Muscle of leg (tissue), 11 donors: Measurements from ENCODE around the gene ATP5MG. TPM values are rescaled to one million over a fixed set of nuclear protein-coding genes. Genes with fewer than 3 reads are reported as not detected.

Experiments
- DNase-seq: peaks from one replicate; pipeline ENCODE4 v3.0.0; 2013
- H3K27ac ChIP-seq: one replicate; pipeline ENCODE4 v1.5.1; 2013; ENCODE audit warnings: mild to moderate bottlenecking, low read length, control low read depth
- H3K27me3 ChIP-seq: one replicate; pipeline ENCODE4 v1.6.1; 2013; ENCODE audit warnings: low read length; ENCODE audit not compliant: control insufficient read depth, insufficient read depth
- H3K36me3 ChIP-seq: one replicate; pipeline ENCODE4 v1.6.1; 2013; ENCODE audit warnings: low read length; ENCODE audit not compliant: control insufficient read depth, insufficient read depth
- H3K4me1 ChIP-seq: one replicate; pipeline ENCODE4 v1.6.1; 2013; ENCODE audit warnings: low read length; ENCODE audit not compliant: control insufficient read depth, insufficient read depth
- H3K4me3 ChIP-seq: one replicate; pipeline ENCODE4 v1.5.1; 2013; ENCODE audit warnings: low read length, control low read depth
- H3K9me3 ChIP-seq: replicated peaks from 2 replicates; pipeline ENCODE4 v1.6.1; 2013; ENCODE audit warnings: low read depth, low read length; ENCODE audit not compliant: control insufficient read depth
- WGBS: methylation state at CpG from one replicate; pipeline ENCODE4 v1.1.5; 2013; ENCODE audit warnings: missing lambda C conversion rate; ENCODE audit not compliant: insufficient coverage; 5-methylcytosine and 5-hydroxymethylcytosine counted together
- polyA plus RNA-seq, 8 donors: library from polyadenylated mRNA; unstranded; fragments of 120-200 nt; gene quantifications; one replicate each; pipeline versions ENCODE4 v1.2.1 to v1.2.3, GENCODE V29; 2013; ENCODE audit warnings: inconsistent platforms in 1 of 8, low replicate concordance in 1 of 8; ENCODE audit not compliant: insufficient read length in 8 of 8, insufficient read depth in 1 of 8
- total RNA-seq: library from RNA; stranded (reverse); fragments of 120-200 nt; gene quantifications from one replicate; pipeline ENCODE4 v1.2.4, GENCODE V29; 2013

ATP5MG gene
- total and polyA plus RNA-seq, 9 donors, result 256 to 442 (median 417) TPM

- WGBS, result no CpG with 5 or more reads among the region's 5 CpGs
Observed at GRCh38 chr11:118418766-118419165, 17.4 kb downstream of the ATP5MG start.

GRCh38 chr11:118427707-118428106 is 26.3 kb downstream of the ATP5MG start:
- DNase-seq, result no peak
- Histone ChIP-seq H3K4me1 (no peaks in the 10 kb centered on the region), H3K4me3 (no peak overlapping the region), H3K27ac (no peak overlapping the region), H3K9me3 (no peaks in the 10 kb centered on the region), H3K27me3 (no peaks in the 10 kb centered on the region), H3K36me3 (no peaks in the 10 kb centered on the region)
- 0% methylated on average over 1 of the region's 1 CpG for WGBS

More at GRCh38 chr11:118418766-118419165, 17.4 kb downstream of the ATP5MG start:
- Histone ChIP-seq H3K36me3 (no peaks in the 10 kb centered on the region), H3K9me3 (no peaks in the 10 kb centered on the region), H3K27ac (no peak overlapping the region), H3K4me1 (no peaks in the 10 kb centered on the region), H3K4me3 (no peak overlapping the region), H3K27me3 (no peaks in the 10 kb centered on the region)
- DNase-seq, result no peak

GRCh38 chr11:118430956-118431355 is 29.6 kb downstream of the ATP5MG start:
- no peaks in the 10 kb centered on the region for H3K9me3 ChIP-seq
- H3K27me3 ChIP-seq, result no peaks in the 10 kb centered on the region
- H3K27ac ChIP-seq, result no peak overlapping the region
- no peaks in the 10 kb centered on the region for H3K36me3 ChIP-seq
- H3K4me3 ChIP-seq, result no peak overlapping the region
- H3K4me1 ChIP-seq, result peaks cover 11% of the 10 kb centered on the region
- no CpG with 5 or more reads among the region's 2 CpGs for WGBS
- DNase-seq, result no peak

GRCh38 chr11:118434123-118434552 is 32.7 kb downstream of the ATP5MG start:
- Histone ChIP-seq H3K4me1 (peaks cover 24% of the 10 kb centered on the region), H3K9me3 (no peaks in the 10 kb centered on the region), H3K4me3 (peak overlapping the region; percentile 60), H3K27ac (no peak overlapping the region), H3K36me3 (no peaks in the 10 kb centered on the region), H3K27me3 (no peaks in the 10 kb centered on the region)
- DNase-seq, result no peak
- 0% methylated on average over 3 of the region's 9 CpGs for WGBS

- peak overlapping the region; percentile 80 for H3K27ac ChIP-seq
- H3K4me1 ChIP-seq, result peaks cover 24% of the 10 kb centered on the region
- no peaks in the 10 kb centered on the region for H3K27me3 ChIP-seq
Observed at GRCh38 chr11:118434553-118435289, 33.3 kb downstream of the ATP5MG start.

GRCh38 chr11:118435290-118435892 is 34.0 kb downstream of the ATP5MG start:
- peaks cover 24% of the 10 kb centered on the region for H3K4me1 ChIP-seq

More at GRCh38 chr11:118434553-118435289, 33.3 kb downstream of the ATP5MG start:
- no peaks in the 10 kb centered on the region for H3K36me3 ChIP-seq
- H3K9me3 ChIP-seq, result no peaks in the 10 kb centered on the region
- WGBS, result under 1% methylated on average over 27 of the region's 39 CpGs
- DNase-seq, result peak; percentile 70
- peak overlapping the region; percentile 60 for H3K4me3 ChIP-seq

GRCh38 chr11:118435893-118436624 is 34.7 kb downstream of the ATP5MG start, which contains the start of gene KMT2A:
TSS of gene KMT2A (plus strand) at chr11:118436492. CDS start at chr11:118436513, 21 bp downstream.
- WGBS, result under 1% methylated on average over 57 of the region's 83 CpGs
- H3K4me3 ChIP-seq, result peak within 1 kb of the TSS; percentile 93
- peaks cover 24% of the 10 kb centered on the region for H3K4me1 ChIP-seq
- H3K27me3 ChIP-seq, result no peaks in the 10 kb centered on the region
- H3K9me3 ChIP-seq, result no peaks in the 10 kb centered on the region
- H3K36me3 ChIP-seq, result no peaks in the 10 kb centered on the region
- DNase-seq, result peak; percentile 99
- H3K27ac ChIP-seq, result peak within 1 kb of the TSS; percentile 88

More at GRCh38 chr11:118435290-118435892, 34.0 kb downstream of the ATP5MG start:
- peak overlapping the region; percentile 60 for H3K4me3 ChIP-seq
- no peaks in the 10 kb centered on the region for H3K36me3 ChIP-seq
- H3K9me3 ChIP-seq, result no peaks in the 10 kb centered on the region
- peak; percentile 72 for DNase-seq
- H3K27me3 ChIP-seq, result no peaks in the 10 kb centered on the region
- WGBS, result 0% methylated on average over 29 of the region's 34 CpGs
- peak overlapping the region; percentile 80 for H3K27ac ChIP-seq

GRCh38 chr11:118436639-118437207 is 35.3 kb downstream of the ATP5MG start:
- WGBS, result under 1% methylated on average over 32 of the region's 55 CpGs
- H3K36me3 ChIP-seq, result no peaks in the 10 kb centered on the region
- H3K27me3 ChIP-seq, result no peaks in the 10 kb centered on the region
- H3K4me3 ChIP-seq, result peak overlapping the region; percentile 93
- DNase-seq, result no peak
- peaks cover 24% of the 10 kb centered on the region for H3K4me1 ChIP-seq
- peak overlapping the region; percentile 88 for H3K27ac ChIP-seq
- H3K9me3 ChIP-seq, result no peaks in the 10 kb centered on the region

GRCh38 chr11:118437208-118438125 is 36.1 kb downstream of the ATP5MG start:
- peaks cover 24% of the 10 kb centered on the region for H3K4me1 ChIP-seq
- 0% methylated on average over 17 of the region's 28 CpGs for WGBS
- DNase-seq, result peak; percentile 82

More at GRCh38 chr11:118437208-118438125, 36.1 kb downstream of the ATP5MG start:
- H3K9me3 ChIP-seq, result no peaks in the 10 kb centered on the region
- H3K27ac ChIP-seq, result peak overlapping the region; percentile 88
- peak overlapping the region; percentile 93 for H3K4me3 ChIP-seq
- H3K36me3 ChIP-seq, result no peaks in the 10 kb centered on the region
- no peaks in the 10 kb centered on the region for H3K27me3 ChIP-seq
